Measurements from ENCODE around the gene DUSP7.

DNA sequence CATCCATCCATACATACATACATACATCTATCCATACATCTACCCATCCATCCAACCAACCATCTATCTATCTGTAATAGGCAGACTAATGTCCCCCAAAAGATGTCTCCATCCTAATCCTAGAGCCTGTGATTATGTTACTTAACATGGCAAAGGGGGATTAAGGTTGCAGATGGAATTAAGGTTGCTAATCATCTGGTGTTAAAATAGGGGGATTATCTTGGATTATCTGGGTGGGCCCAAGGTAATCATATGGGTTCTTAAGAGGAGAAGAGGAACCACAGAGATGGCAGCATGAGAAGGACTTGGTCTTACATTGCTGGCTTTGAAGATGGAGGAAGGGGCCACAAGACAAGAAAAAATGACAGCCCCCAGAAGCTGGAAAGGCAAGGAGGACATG lies 45.9 kb downstream of the DUSP7 start:
- TF ChIP-seq EZH2phosphoT487 (IDR thresholded peaks at IDR 0.05): no peak
- TF ChIP-seq CTCF (IDR thresholded peaks at IDR 0.05): no peak
- TF ChIP-seq EZH2 (IDR thresholded peaks at IDR 0.05): no peak
